CD4-positive, alpha-beta T cell (primary cell): ENCODE results near the gene IGF1R. TPM values are rescaled to one million over a fixed set of nuclear protein-coding genes. Genes with fewer than 3 reads are reported as not detected.

Experiments used
- ATAC-seq: fragments of 200-7000 bp; cut with Tn5 transposase; one replicate; pipeline ENCODE4 v1.10.0; 2022; ENCODE audit warnings: mild to moderate bottlenecking; ENCODE audit not compliant: poor library complexity
- CTCF ChIA-PET: fragments of 350-600 bp; sonication (Branson Sonifier 250); formaldehyde crosslinking; loops from one replicate; lab custom pipeline; 2021; ENCODE audit warnings: antibody characterized with exemption, inconsistent platforms; lab: Charles Lee
- POLR2A ChIA-PET: fragments of 350-600 bp; sonication (Branson Sonifier 250); formaldehyde crosslinking; loops from one replicate; lab custom pipeline; 2021; ENCODE audit warnings: antibody characterized with exemption, inconsistent platforms; lab: Charles Lee
- DNase-seq, 14 experiments: peaks; one replicate each; pipeline ENCODE4 v3.0.0-alpha.2; 2013 to 2020; ENCODE audit warnings: mixed read lengths in 2 of 14
- H3K27ac ChIP-seq, 2 donors: one replicate each; pipeline versions ENCODE4 v1.5.1 to v1.7.0; 2013; ENCODE audit warnings: low read length in 2 of 2, low read depth in 1 of 2, mild to moderate bottlenecking in 1 of 2
- H3K27me3 ChIP-seq, 2 experiments: 1 replicate in 1 of 2; 2 replicates in 1 of 2; pipeline versions ENCODE4 v1.6.1 to v1.7.0; 2013; ENCODE audit warnings: low read length in 2 of 2, control low read depth in 1 of 2, mild to moderate bottlenecking in 1 of 2, moderate library complexity in 1 of 2; ENCODE audit not compliant: insufficient read depth in 2 of 2, control insufficient read depth in 1 of 2
- H3K36me3 ChIP-seq: one replicate; pipeline ENCODE4 v1.6.1; 2013; ENCODE audit warnings: low read length, control low read depth; ENCODE audit not compliant: insufficient read depth
- H3K4me1 ChIP-seq: one replicate; pipeline ENCODE4 v1.6.1; 2013; ENCODE audit warnings: low read length, control low read depth; ENCODE audit not compliant: insufficient read depth
- H3K4me3 ChIP-seq: one replicate; pipeline ENCODE4 v1.5.1; 2013; ENCODE audit warnings: mild to moderate bottlenecking, low read length, moderate library complexity
- H3K9me3 ChIP-seq, 2 experiments: 1 replicate in 1 of 2; 2 replicates in 1 of 2; pipeline versions ENCODE4 v1.6.1 to v1.7.0; 2013; ENCODE audit warnings: low read length in 2 of 2, mild to moderate bottlenecking in 2 of 2, control low read depth in 1 of 2, moderate library complexity in 1 of 2; ENCODE audit not compliant: control insufficient read depth in 1 of 2, insufficient read depth in 1 of 2
- H3K27ac Mint-ChIP-seq: one replicate; pipeline ENCODE4 v1.8.0; 2020; ENCODE audit warnings: mixed read lengths
- H3K27me3 Mint-ChIP-seq: one replicate; pipeline ENCODE4 v1.8.0; 2021; ENCODE audit warnings: mixed read lengths
- H3K36me3 Mint-ChIP-seq: one replicate; pipeline ENCODE4 v1.8.0; 2021; ENCODE audit warnings: low read depth, mixed read lengths
- H3K4me1 Mint-ChIP-seq: one replicate; pipeline ENCODE4 v1.8.0; 2021; ENCODE audit warnings: low read depth, mixed read lengths
- H3K4me3 Mint-ChIP-seq: one replicate; pipeline ENCODE4 v1.8.0; 2020; ENCODE audit warnings: mild to moderate bottlenecking, mixed read lengths
- H3K9me3 Mint-ChIP-seq: one replicate; pipeline ENCODE4 v1.8.0; 2020; ENCODE audit warnings: mixed read lengths
- intact Hi-C, 2 experiments: fragments of 100-400 bp; cut with DNase I in 1 of 2; cut with micrococcal nuclease in 1 of 2; formaldehyde crosslinking; loops; one replicate each; pipeline versions ENCODE4 v1.15.1 to v1.9.0; 2023 to 2025; cut with DNase I, micrococcal nuclease
- total RNA-seq, 174 experiments: library from RNA in 2 of 174; stranded (reverse) in 2 of 174; gene quantifications; one replicate each; pipeline ENCODE4 v1.2.3 and lab custom pipeline; 2021 to 2026
- TF ChIP-seq, protein P1 (sequence below): fragments of 200-600 bp; IDR thresholded peaks from one replicate; pipeline ENCODE4 v1.8.0; 2022; ENCODE audit warnings: antibody characterized with exemption, mild to moderate bottlenecking

Gene IGF1R
- total RNA-seq, 2 experiments from 2014 or later: 39.2 to 40.3 TPM

DNA sequence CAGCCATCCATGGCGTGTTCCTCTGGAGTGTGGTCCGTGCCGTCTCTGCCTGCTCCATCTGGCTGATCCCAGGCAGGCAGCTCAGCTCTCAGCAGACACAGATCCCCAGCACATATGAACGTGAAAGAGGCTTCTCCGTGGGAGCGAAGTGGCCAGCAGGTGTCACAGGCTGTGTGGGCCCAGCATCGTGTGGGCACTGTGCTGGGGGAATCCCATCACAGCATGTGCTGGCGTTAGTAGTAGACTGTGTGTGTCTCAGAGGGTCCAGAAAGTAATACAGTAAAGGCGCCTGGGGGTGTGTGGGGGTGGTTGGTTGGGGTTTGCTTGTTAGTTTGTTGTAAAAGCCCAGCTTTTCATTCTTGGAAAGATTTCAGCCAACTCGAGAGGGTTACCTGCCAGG is 147.6 kb downstream of the IGF1R start:
- Mint-ChIP-seq H3K27me3 (no peaks in the 10 kb centered on the region), H3K9me3 (no peaks in the 10 kb centered on the region), H3K4me1 (peaks cover 75% of the 10 kb centered on the region), H3K27ac (no peak overlapping the region), H3K36me3 (no peaks in the 10 kb centered on the region), H3K4me3 (no peak overlapping the region)
- Histone ChIP-seq H3K4me1 (peaks cover 18% of the 10 kb centered on the region), H3K27ac (no peak overlapping the region), H3K4me3 (no peak overlapping the region), H3K9me3 (no peaks in the 10 kb centered on the region), H3K36me3 (no peaks in the 10 kb centered on the region), H3K27me3 (no peaks in the 10 kb centered on the region)
- intact Hi-C loops: no loop called here
- no peak for DNase-seq
- POLR2A ChIA-PET: no interaction called here
- CTCF ChIA-PET: no interaction called here
- TF ChIP-seq, protein P1, sequence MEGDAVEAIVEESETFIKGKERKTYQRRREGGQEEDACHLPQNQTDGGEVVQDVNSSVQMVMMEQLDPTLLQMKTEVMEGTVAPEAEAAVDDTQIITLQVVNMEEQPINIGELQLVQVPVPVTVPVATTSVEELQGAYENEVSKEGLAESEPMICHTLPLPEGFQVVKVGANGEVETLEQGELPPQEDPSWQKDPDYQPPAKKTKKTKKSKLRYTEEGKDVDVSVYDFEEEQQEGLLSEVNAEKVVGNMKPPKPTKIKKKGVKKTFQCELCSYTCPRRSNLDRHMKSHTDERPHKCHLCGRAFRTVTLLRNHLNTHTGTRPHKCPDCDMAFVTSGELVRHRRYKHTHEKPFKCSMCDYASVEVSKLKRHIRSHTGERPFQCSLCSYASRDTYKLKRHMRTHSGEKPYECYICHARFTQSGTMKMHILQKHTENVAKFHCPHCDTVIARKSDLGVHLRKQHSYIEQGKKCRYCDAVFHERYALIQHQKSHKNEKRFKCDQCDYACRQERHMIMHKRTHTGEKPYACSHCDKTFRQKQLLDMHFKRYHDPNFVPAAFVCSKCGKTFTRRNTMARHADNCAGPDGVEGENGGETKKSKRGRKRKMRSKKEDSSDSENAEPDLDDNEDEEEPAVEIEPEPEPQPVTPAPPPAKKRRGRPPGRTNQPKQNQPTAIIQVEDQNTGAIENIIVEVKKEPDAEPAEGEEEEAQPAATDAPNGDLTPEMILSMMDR: no peak
- ATAC-seq: no peak

DNA sequence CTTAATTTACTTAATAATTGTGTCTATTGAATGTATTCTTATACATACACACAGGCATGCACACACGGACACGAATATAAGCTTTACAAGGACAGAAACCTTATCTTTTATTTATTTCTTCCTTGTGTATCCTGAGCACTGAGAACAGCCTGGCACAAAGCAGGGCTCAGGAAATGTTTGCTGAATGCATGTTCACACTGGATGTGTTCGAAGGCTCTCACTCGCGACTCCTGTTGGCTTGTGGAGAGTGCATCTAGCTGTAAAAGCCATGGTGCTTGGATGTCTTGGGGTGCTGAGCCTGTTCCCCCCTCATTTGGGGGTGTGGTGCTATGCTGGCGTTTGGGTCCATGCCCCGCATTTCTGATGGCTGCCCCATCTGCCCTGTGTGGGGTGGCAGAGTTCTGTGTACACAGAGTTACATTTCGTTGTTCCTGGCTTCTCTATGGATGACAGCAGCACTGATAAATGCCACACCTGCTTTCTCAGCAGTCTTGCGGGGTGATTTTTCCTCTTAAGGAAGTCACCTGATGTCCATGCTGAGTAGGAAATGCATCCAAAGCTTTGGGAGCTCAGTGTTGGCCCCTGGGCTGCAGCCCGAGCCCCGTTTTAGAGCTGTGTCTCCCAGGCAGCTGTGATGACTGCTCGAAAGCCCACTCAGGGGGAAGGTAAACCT is 148.5 kb downstream of the IGF1R start:
- ATAC-seq (no peak), DNase-seq (no peak)
- peaks cover 26% of the 10 kb centered on the region for H3K4me1 ChIP-seq
- Mint-ChIP-seq H3K36me3 (no peaks in the 10 kb centered on the region), H3K4me3 (no peak overlapping the region), H3K4me1 (peaks cover 75% of the 10 kb centered on the region), H3K9me3 (no peaks in the 10 kb centered on the region), H3K27ac (no peak overlapping the region), H3K27me3 (no peaks in the 10 kb centered on the region)
- intact Hi-C loops: no loop called here
- H3K4me3 ChIP-seq: no peak overlapping the region
- H3K27ac ChIP-seq: no peak overlapping the region
- no peaks in the 10 kb centered on the region for H3K9me3 ChIP-seq
- CTCF ChIA-PET: no interaction called here
- H3K27me3 ChIP-seq: no peaks in the 10 kb centered on the region
- TF ChIP-seq, protein P1: no peak
- POLR2A ChIA-PET: no interaction called here
- no peaks in the 10 kb centered on the region for H3K36me3 ChIP-seq

DNA sequence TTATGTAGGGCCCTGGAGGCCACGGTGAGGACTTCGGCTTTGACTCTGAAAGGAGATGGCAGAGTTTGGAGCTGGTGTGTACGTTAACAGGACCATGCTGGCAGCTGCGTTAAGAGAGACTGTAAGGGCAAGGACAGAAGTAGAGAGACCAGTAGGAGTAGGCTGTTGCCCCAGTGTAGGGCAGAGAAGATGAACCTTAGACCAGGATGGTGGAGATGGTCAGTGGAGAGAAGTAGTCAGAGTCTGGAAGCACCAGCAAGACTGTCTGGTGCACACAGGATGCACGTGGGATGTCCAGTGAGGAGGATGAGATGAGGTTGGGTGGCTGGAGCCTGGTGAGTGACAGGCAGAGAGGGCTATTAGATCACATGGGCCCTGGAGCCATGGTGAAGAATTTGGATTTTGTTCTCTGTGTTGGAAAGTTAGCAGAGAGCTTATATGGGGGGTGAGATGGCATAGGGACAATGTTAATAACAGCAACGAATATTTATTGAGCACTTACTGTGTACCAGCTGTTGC is 150.1 kb downstream of the IGF1R start:
- H3K4me3 Mint-ChIP-seq: no peak overlapping the region
- peaks cover 28% of the 10 kb centered on the region for H3K4me1 ChIP-seq
- H3K4me1 Mint-ChIP-seq: peaks cover 71% of the 10 kb centered on the region
- POLR2A ChIA-PET: no interaction called here
- no peaks in the 10 kb centered on the region for H3K9me3 ChIP-seq
- DNase-seq: no peak
- H3K27ac ChIP-seq: no peak overlapping the region
- no peak for ATAC-seq
- no peaks in the 10 kb centered on the region for H3K27me3 ChIP-seq
- H3K4me3 ChIP-seq: no peak overlapping the region
- no peak overlapping the region for H3K27ac Mint-ChIP-seq
- H3K36me3 Mint-ChIP-seq: no peaks in the 10 kb centered on the region
- no peaks in the 10 kb centered on the region for H3K36me3 ChIP-seq
- H3K27me3 Mint-ChIP-seq: no peaks in the 10 kb centered on the region
- TF ChIP-seq, protein P1: no peak
- no peaks in the 10 kb centered on the region for H3K9me3 Mint-ChIP-seq
- intact Hi-C loops: no loop called here
- CTCF ChIA-PET: interaction anchor here (0.9 kb wide), 1 partner anchor 24 kb away, joined by 3 read pairs; no protein-coding TSS in a partner anchor
